Loucy (cell line): ENCODE results near the gene TFDP1.

Experiments used
- EZH2phosphoT487 ChIP-seq: fragments of 200-600 bp; IDR thresholded peaks from 2 replicates; pipeline ENCODE4 v1.6.1; 2018; ENCODE audit warnings: antibody characterized with exemption, mild to moderate bottlenecking, moderate library complexity, borderline replicate concordance
- TF ChIP-seq, protein P1 (sequence below): fragments of 200-600 bp; sonication (generic); conservative IDR thresholded peaks from 2 replicates; pipeline ENCODE4 v1.5.1; 2014; ENCODE audit warnings: mild to moderate bottlenecking, antibody characterized with exemption, low read length

GRCh38 chr13:113553511-113554332 is 30.8 kb upstream of the TFDP1 start:
- TF ChIP-seq, protein P1, sequence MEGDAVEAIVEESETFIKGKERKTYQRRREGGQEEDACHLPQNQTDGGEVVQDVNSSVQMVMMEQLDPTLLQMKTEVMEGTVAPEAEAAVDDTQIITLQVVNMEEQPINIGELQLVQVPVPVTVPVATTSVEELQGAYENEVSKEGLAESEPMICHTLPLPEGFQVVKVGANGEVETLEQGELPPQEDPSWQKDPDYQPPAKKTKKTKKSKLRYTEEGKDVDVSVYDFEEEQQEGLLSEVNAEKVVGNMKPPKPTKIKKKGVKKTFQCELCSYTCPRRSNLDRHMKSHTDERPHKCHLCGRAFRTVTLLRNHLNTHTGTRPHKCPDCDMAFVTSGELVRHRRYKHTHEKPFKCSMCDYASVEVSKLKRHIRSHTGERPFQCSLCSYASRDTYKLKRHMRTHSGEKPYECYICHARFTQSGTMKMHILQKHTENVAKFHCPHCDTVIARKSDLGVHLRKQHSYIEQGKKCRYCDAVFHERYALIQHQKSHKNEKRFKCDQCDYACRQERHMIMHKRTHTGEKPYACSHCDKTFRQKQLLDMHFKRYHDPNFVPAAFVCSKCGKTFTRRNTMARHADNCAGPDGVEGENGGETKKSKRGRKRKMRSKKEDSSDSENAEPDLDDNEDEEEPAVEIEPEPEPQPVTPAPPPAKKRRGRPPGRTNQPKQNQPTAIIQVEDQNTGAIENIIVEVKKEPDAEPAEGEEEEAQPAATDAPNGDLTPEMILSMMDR = no peak
- no peak for TF ChIP-seq EZH2phosphoT487
